WI38 (cell line): ENCODE data around the gene CCDC91.

ENCODE experiments used
- H3K4me3 ChIP-seq: 2 replicates; pipeline ENCODE4 v1.5.1; 2011; ENCODE audit warnings: low read depth, mild to moderate bottlenecking, control low read depth, low read length
- CTCF ChIP-seq: IDR thresholded peaks from 2 replicates; pipeline ENCODE4 v1.5.1; 2012; ENCODE audit warnings: low read depth, mild to moderate bottlenecking, control low read depth, low read length

Gene CCDC91

GRCh38 chr12:28158353-28158752, 31.9 kb upstream of the CCDC91 start:
- no peak for TF ChIP-seq CTCF

GRCh38 chr12:28159688-28160087, 30.6 kb upstream of the CCDC91 start:
- no peak for TF ChIP-seq CTCF
- H3K4me3 ChIP-seq = no peak overlapping the region

More at GRCh38 chr12:28158353-28158752, 31.9 kb upstream of the CCDC91 start:
- H3K4me3 ChIP-seq = no peak overlapping the region

DNA sequence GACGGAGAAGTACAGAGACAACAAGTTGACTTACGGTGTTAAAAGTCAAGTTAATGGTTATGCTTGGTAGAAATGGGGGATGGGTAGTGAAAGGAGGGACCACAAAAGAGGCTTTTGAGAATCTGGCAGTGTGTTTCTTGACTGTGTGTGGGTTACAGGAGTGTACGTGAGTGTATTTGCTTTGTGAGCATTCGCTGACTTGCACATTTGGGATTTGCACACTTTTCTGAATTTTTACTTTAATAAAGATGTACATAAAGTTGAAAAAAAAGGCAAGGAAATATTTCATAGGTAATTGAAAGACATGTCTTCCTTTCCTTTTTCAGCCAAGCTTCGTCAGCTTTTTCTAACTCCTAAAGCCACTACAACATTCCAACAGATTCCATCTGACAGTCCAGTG, 28.6 kb upstream of the CCDC91 start:
- no peak overlapping the region for H3K4me3 ChIP-seq
- no peak for TF ChIP-seq CTCF

GRCh38 chr12:28162697-28163096, 27.6 kb upstream of the CCDC91 start:
- TF ChIP-seq CTCF = no peak
- H3K4me3 ChIP-seq = no peak overlapping the region

- H3K4me3 ChIP-seq = no peak overlapping the region
- no peak for TF ChIP-seq CTCF
These were observed 25.5 kb upstream of the CCDC91 start for GRCh38 chr12:28164644-28165275.

DNA sequence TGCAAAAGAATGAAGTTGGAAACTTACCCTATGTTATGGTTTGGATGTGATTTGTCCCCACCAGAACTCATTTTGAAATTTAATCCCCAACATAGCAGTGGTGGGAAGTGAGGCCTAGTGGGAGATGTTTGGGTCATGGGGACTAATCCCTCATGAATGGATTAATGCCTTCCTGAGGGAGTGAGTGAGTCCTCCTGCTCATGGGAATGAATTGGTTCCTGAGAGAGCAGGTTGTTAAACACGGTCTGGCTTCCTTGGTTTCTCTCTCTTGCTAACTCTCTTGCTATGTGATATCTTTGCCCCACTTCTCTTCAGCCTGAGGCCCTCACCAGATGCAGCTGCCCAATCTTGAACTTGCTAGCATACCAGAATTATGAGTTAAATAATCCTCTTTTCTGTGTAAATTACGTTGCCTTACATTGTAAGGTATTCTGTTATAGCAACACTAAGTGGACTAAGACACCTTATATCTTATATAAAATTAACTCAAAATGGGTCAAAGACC, 22.2 kb upstream of the CCDC91 start:
- no peak for TF ChIP-seq CTCF
- H3K4me3 ChIP-seq = no peak overlapping the region

- H3K4me3 ChIP-seq = no peak overlapping the region
- TF ChIP-seq CTCF = no peak
These were observed 18.7 kb upstream of the CCDC91 start for GRCh38 chr12:28171356-28172060.
